SKM-1 (cell line): Measurements from ENCODE around the gene FBXW7.
A peak's percentile ranks its signal among the peaks of the same experiment; 100 is the strongest.
"Not testable (repeated sequence)": the region's sequence is repeated elsewhere in the genome, so short reads cannot be mapped to it uniquely, and the experiment has no call there.

Experiments
- DNase-seq: peaks from one replicate; lab custom pipeline; 2025; ENCODE audit not compliant: unreplicated experiment; lab: John Stamatoyannopoulos, UW

The FBXW7 gene

GRCh38 chr4:152535903-152536544 lies at the start of gene FBXW7:
Gene FBXW7, minus strand, starts transcription at chr4:152536092. Its CDS starts 124,289 bp downstream, at chr4:152411803.
- DNase-seq = peak; percentile 97

GRCh38 chr4:152585023-152585441 lies 49.1 kb upstream of the FBXW7 start:
- DNase-seq = no peak

GRCh38 chr4:152581536-152582160 lies 45.8 kb upstream of the FBXW7 start:
- no peak for DNase-seq

- no peak for DNase-seq
Observed at GRCh38 chr4:152579916-152580315, 44.0 kb upstream of the FBXW7 start.

GRCh38 chr4:152579107-152579764 lies 43.3 kb upstream of the FBXW7 start:
- no peak for DNase-seq

GRCh38 chr4:152578670-152579069 lies 42.8 kb upstream of the FBXW7 start:
- DNase-seq = no peak

- peak; percentile 67 for DNase-seq
Observed at GRCh38 chr4:152577708-152578396, 42.0 kb upstream of the FBXW7 start.

- DNase-seq = no peak
Observed at GRCh38 chr4:152575533-152575932, 39.6 kb upstream of the FBXW7 start.

GRCh38 chr4:152573861-152574260 lies 38.0 kb upstream of the FBXW7 start:
- DNase-seq = no peak

- DNase-seq = peak; percentile 31
Observed at GRCh38 chr4:152572417-152573086, 36.7 kb upstream of the FBXW7 start.

- DNase-seq = no peak
Observed at GRCh38 chr4:152571770-152572169, 35.9 kb upstream of the FBXW7 start.

- no peak for DNase-seq
Observed at GRCh38 chr4:152571296-152571695, 35.4 kb upstream of the FBXW7 start.

- no peak for DNase-seq
Observed at GRCh38 chr4:152565333-152565732, 29.4 kb upstream of the FBXW7 start.

GRCh38 chr4:152564336-152564735 lies 28.4 kb upstream of the FBXW7 start:
- DNase-seq = no peak

GRCh38 chr4:152563209-152563608 lies 27.3 kb upstream of the FBXW7 start:
- no peak for DNase-seq

GRCh38 chr4:152559641-152560040 lies 23.7 kb upstream of the FBXW7 start:
- no peak for DNase-seq

- no peak for DNase-seq
Observed at GRCh38 chr4:152558396-152558795, 22.5 kb upstream of the FBXW7 start.

GRCh38 chr4:152556834-152557233 lies 20.9 kb upstream of the FBXW7 start:
- DNase-seq = no peak

GRCh38 chr4:152556283-152556682 lies 20.4 kb upstream of the FBXW7 start:
- DNase-seq = no peak

GRCh38 chr4:152554742-152555141 lies 18.9 kb upstream of the FBXW7 start:
- DNase-seq = no peak

- DNase-seq = not testable (repeated sequence)
Observed at GRCh38 chr4:152550687-152551086, 14.8 kb upstream of the FBXW7 start.
